GM19238 (cell line): ENCODE results near the gene SEPHS1.
"Not testable (repeated sequence)": the region's sequence is repeated elsewhere in the genome, so short reads cannot be mapped to it uniquely, and the experiment has no call there.

Source experiments
- DNase-seq: peaks from one replicate; pipeline ENCODE4 v3.0.0; 2011; ENCODE audit warnings: low spot score; ENCODE audit not compliant: insufficient read length

The SEPHS1 gene

DNA sequence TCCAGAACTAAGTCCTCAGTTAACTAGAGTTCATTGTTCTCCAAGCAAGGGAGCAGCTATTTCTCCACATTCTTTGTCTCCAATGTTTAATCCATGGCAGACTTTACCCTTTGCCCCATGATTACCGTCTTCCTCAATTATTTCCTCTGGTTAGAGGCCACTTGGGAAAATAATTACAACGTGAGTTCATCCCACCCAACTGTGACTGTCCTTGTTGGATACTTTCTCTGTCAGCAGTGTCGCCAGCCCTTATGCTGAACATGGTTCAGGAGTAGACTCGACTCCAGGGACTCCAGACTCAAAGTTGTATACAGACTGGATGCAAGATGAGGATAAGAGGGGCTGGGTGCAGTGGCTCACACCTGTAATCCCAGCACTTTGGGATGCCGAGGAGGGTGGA is 17.1 kb upstream of the SEPHS1 start:
- no peak for DNase-seq

DNA sequence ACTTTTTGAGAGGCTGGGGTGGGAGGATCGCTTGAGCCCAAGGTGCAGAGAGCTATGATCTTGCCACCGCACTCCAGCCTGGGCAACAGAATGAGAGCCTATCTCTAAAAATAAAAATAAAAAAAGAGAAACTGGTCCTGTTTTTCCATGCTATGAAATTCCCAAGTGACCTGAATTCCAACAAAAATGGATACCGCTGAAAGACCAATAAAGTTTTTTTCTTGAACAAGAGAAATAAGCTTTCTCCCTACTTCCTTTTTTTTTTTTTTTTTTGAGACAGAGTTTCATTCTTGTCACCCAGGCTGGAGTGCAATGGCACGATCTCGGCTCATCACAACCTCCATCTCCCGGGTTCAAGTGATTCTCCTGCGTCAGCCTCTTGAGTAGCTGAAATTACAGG is 12.5 kb upstream of the SEPHS1 start:
- DNase-seq = no peak

DNA sequence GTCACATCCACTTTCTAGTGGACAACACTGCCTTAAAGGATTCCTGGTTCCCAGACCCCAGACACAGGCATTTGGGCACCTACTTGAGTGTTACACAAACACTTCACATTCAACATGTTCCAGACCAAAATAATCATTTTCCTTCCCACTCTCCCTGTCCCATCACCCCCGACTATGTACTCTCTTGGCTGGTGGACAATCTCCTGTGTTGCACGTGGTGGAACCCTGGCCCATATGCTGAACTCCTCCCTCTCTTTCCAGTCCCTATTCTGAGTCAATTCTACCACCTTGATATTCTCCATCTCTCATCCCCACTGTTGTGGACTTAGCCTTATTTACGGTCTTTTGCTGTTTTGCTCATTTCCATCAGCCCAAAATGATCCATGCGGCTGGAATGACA is 8.3 kb upstream of the SEPHS1 start:
- DNase-seq = no peak

DNA sequence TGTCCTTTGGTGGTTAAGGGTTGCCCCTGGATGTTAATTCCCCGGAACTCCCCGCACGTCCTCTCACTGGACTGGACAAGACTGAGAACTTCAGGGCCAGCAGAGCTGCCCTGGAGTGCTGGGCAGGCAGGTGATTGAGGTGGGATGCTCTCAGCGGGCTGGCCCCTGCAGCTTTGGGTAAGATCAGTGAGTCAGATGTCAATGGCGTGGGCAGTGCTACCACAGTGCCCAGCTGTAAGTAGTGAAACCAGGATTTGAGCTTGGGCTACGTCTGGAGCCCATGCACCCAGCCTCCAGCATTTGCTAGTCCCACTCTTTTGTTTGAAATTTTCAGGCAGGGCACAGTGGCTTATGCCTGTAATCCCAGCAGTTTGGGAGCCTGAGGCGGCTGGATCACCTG is 6.7 kb upstream of the SEPHS1 start:
- no peak for DNase-seq

DNA sequence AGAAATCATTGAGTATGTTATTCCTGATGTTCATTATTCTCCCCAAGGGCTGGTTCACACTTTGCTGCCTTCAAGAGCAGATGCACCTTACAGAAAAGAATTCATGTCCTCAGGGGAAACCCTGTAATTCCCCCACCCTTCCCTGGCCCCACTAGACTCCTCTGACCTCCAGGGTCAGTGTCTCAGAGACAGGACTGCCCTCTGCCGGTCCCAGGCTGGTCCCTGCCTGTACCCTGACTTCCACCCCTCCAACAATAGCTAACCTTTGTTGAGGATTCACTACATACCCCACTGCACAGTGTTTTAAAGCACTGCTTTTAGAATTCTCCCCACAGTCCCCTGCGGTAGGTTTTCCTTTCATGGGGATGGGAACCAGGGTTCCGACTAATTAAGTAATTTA is 4.4 kb upstream of the SEPHS1 start:
- DNase-seq = no peak

DNA sequence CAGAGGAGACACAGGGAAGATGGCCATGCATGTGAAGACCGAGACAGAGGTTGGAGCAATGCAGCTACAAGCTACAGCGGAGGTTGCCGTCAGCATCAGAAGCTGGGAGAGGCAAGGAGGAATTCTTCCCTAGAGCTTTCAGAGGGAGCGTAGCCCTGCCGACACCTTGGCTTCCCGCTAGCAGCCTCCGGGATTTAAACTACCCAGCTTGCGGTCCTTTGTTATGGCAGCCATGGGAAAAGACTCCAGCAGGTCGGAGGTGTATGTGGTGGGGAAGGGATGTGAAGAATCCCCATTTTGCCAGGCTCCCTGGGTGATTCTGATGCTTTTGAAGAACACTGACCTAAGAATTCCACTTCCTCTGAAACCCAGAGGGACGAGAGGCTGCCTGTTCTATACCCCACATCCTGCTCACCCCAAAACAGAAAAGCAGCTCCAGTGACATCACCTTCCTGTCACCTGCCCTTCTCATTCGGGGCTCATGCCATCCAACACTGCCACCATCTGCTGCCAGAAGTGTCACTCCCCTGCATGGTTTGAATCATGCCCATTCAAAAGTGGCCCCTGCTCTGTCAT is 3.3 kb upstream of the SEPHS1 start:
- no peak for DNase-seq

DNA sequence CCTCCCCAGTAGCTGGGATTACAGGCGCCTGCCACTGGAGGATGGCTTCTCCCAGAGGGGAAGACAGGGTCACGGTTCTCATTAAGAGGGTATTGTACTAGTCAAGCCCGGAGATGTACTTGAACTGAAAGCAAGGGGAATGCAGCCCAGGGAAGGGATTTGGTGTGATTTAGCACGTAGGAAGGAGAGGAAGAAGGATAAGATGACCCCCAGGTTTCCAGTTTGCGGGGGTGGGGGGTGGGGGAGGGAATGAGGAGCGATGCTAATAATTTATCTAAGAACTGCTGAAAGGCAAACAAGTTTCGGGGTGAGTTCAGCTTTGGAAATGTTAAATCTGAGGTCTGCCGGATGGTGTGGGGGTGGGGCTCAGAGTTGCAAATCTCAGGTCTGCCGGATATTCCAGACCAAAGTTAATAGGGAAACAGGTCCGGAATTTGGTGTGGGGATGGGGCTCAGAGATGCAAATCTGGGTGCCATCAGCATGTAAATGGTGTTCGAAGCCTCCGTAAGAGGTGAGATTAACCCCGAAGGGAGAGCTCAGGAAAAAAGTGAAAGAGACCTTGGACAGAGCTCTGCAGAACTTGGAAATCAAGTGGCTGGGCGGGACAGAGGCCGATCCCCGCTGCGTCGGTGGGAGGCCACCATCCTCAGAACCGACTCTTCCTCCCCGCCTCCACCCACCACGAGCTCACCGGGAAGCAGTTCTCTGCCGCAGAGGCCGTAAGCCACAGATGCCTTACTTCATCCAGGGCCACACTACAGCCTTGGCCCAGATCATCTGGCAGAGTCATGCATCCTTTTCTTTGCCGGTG is 1.6 kb upstream of the SEPHS1 start:
- DNase-seq = no peak

DNA sequence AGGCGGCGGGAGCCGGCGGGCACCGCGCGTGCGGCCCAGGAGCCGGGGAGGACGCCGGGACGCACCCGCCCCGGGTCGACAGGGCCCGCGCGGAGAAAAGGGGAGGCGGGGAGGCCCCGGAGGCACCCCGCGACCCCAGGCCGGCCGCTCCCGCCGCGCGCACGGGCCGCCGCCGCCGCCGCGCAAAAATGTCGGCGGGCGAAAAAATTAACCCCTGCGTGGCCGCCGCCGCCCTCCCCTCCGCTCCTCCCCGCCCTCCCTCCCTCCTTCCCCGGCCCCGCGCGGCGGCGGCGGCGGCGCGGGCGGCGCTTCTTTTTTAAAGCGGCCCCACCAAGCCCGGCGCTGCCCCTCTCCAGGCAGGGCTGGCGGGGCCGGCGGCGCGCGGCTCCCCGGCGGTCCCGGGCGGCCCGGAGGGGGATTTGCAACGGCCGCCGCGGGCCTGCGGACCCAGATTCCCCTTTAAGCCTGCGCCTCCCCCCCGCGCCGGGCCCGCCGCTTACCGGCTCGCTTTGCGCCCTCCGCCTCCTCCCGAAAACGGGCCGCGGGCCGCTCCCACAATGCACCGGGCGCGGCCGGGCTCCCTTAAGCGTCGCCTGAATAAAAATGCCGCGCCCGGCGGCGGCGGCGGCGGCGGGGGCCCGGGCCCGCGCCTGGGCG is 465 bp downstream of the SEPHS1 start:
- peak; percentile 80 for DNase-seq

DNA sequence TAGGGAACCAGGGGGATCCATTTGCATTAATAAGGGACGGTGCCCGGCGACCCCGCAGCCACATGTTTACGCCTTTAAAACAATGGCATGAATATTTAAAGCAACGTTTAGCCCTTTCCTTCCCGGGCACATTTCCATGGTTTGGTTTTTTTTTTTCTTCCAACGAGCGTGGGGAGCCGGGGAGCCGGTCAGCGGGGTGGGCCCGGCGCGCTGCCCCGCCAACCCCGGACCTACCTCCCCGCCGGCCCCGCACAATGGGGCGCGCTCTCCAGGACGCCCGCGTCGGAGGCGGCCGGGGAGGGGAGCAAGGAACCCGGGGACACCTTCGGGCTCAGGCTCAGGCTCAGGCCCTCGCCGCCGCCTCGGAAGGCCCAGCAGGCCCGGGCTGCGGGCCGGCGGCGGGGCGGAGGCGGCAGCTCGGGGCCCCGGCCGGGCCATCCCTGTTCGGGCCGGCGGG is 1.0 kb downstream of the SEPHS1 start:
- no peak for DNase-seq

DNA sequence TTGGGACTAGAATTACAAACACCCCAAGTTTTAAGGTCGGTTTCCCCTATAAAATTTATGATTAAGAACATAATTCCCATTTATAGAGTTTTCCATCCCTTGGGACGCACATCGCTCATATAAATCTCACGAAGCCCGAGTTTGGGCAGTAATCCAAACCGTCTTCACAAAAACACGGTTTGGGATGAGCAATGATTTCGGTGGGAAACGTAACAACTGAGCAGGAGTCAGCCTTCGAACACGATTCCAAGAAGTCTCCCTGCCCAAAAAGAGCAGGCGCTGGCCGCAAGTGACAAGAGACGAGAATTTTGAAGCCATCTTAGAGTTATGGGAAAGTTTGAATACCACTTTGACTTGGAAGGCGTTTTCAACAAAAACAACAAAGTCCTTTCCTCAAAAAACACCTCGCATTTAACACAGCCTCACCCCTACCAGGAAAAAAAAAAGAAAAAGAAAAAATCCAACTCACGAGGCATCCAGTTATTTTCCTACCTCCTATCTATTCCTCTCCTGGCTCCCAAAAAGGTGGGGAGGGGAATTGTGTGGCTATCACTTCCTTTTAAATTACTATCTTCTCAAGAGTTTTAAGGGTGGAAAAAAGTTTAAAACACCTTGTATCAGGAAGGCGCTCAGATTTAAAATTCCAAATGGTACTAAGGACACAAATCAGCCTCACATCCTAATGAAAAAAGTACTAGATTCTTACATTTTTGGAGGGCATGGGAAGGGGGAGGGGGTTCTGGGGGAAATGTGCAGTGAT is 1.6 kb downstream of the SEPHS1 start:
- no peak for DNase-seq

DNA sequence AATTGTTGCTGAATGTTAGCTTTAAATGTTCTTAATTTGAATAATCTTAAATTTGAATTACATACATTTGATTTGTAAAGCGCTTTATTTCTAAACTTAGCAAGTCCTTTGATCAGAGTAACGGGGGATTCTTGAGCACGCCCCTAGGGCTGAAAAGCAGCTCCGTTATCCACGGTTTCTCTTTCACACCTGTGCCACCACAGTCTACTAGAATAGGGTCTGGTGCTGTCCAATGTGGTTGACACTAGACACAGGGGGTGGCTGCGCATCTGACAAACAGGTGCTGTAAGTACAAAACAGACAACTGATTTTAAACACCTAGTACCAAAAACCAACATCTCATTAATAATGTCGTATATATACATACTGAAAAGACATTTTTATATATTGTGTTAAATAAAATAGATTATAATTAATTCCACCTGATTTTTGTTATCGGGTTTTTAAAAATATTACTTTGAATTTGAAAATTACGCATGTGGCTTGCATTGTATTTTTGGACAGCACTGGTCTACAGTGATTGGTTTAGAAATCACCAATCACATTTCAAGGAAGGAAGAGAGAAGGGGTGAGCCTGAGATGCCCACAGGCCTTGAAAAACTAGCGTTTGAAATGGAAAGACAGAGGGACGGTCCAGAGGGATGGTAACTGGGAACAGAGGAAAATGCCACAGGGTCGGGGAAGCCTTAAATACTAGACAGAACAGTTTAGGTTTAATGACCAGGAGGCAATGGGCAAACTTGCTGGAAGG is 7.3 kb downstream of the SEPHS1 start:
- no peak for DNase-seq

DNA sequence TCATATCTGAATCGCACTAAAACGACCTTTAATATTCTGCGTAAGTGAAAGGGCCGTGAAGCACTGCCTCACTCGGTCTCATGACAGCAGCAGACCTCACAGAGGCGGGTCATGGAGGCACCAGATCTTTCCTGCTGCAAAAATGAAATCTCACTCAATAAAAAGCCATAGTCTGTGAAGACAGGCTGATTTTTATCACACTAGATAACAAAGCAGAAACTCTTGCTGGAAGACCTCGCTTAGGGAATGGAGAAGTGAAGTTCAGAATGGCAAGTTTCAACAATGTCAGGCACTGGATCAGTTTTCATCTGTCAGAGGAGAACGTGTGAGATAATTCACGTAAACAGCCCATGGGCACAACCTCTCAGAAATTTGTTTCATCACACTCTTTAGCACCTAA is 8.0 kb downstream of the SEPHS1 start:
- no peak for DNase-seq

DNA sequence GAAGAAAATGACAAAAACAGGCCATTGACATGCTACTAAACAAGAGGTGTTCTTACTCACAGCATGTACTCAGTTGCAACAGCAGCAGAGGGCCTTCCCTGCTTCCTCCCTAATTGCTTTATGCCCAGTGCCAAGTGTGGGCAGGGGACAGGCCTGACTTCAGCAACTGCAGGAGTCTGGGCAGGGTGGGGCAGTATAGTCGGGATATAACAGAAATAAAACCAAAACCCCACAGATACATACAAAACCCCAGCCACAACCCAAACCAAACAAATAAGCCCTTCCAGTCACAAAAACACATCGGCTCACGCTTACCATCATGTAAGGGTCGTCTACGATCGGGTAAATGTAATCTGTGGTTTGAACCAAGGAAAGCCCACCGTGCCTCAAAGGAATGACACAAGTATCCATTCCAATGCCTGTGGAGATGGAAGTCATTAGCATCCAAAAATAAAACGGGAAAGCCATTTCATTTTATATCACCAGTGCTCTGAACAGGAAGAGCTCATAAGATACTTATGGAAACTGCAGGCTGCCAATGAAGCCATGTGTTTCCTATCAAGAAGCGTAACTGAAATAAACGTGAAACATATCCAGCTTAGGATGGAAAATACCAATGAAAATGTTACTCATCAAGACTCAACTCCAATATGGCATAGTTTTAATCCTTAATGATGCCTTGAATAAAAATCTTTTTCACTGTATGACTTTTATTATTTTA is 9.5 kb downstream of the SEPHS1 start:
- DNase-seq = no peak

DNA sequence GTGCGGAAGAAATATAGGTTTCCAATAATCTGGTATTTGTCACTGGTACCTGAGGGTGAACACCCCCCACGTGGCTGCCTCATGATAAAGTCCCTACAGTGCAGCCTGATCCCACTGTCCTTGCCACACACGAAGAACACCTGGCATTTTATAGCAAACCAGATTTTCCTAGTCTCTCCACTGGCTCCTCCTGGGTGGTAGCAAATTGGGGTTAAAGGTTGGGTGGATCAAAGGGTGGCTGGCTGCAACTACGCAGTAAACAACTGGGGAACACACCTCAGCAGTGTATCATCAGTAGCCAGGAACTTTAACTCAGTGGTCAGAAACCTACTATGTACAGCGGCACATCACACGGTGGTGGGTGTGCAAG is 10.3 kb downstream of the SEPHS1 start:
- no peak for DNase-seq

DNA sequence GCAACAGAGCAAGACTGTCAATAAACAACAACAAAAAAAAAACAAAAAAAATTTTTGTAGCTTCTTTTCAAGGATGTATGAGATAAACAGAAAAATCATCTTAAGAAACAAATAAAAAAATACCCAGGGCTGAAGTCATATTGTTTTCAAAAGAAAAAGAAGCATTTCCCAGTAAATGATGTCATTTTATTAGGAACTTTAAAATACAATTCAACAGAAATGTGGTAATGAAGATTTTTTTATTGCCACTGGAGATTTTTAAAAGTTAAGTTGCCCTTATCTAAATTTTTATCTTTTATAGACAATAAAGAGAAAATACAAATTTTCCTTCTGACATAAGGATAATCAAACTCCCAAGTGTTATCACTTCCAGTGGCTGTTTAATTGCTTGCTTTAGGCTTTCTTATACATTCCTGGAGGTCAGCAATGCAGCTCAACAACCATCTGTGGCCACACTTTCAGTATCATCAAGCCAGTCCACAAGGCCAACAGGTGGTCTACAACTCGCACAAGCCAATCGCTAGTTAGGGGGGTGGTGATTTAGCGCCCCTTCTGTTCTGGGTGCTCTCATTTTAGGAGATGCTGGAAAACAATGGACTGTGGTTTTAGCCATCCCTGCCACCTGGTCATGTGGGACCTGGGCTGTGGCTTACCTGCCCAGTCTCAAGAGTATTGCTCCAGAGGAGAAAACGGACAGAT is 10.8 kb downstream of the SEPHS1 start:
- no peak for DNase-seq

DNA sequence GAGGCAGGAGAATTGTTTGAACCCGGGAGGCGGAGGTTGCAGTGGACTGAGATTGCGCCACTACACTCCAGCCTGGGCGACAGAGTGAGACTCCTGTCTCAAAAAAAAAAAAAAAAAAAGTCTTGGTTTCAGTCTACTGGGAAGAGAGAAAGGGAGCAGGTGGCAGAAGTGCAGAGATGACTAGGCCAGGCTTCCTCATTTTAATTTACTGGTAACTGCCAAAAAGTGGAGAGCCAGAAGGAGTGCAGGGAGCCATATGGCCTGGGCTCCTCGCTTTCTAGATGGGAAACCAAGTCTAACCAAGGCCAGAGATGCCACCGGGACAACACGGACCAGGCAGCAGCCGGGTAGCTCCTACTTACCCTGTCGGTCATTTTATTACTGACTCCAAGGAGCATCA is 12.2 kb downstream of the SEPHS1 start:
- no peak for DNase-seq

DNA sequence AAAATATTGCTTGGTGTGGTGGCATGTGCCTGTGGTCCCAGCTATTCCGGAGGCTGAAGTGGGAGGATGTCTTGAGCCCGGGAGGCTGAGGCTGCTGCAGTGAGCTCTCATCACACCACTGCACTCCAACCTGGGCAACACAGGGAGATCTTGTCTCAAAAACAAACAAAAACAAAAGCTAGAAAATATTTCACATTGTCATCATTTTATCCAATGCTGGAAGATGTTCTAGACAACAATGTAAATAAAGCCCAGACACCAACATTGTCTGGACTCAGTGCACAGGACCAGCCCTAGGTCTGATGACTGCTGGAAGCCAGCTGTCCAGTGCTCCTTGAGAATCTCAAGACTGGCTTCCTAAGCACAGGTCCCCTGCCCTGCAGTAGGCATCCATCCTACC is 13.5 kb downstream of the SEPHS1 start:
- no peak for DNase-seq

DNA sequence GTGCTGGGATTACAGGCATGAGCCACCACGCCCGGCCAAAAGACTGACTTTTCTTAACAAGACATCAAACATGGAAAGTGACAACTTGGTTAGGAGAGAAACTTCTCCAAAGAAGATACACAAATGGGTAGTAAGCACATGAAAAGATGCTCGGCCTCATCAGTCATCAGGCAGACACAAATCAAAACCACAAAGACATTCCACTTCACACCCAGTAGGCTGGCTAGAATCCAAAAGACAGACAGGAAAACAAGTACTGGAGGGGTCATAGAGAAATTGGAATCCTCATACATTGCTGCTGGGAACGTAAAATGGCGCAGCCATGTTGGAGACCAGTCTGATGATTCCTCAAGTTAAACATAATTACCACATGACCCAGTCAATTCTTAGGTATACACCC is 16.4 kb downstream of the SEPHS1 start:
- no peak for DNase-seq

DNA sequence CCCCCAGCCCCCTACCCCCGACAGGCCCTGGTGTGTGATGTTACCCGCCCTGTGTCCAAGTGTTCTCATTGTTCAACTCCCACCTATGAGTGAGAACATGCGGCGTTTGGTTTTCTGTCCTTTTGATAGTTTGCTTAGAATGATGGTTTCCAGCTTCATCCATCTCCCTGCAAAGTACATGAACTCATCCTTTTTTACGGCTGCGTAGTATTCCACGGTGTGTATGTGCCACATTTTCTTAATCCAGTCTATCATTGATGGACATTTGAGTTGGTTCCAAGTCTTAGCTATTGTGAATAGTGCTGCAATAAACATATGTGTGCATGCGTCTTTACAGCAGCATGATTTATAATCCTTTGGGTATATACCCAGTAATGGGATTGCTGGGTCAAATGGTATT is 17.1 kb downstream of the SEPHS1 start:
- DNase-seq = not testable (repeated sequence)

DNA sequence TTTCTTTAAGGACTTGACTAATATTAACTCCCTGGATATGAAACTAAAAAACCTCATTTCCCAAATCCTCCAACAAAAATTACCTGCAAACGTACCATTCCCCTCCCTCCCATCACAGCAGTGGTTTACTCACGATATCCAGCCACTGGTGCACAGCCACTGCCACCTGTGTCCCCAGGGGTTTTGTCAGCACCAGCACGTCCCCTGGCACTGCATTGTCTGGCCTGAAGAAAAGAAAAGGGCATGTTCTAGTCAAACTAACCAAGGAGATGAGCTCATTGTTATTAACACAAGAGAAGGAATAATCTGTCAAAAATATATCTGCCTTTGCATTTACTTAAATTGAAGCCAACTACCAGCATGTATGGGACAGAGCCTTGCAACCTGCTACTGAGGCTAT is 18.5 kb downstream of the SEPHS1 start:
- DNase-seq = no peak
